HG03196 (cell line): ENCODE measurements around the gene MIA2.
"Not testable (repeated sequence)": the region's sequence is repeated elsewhere in the genome, so short reads cannot be mapped to it uniquely, and the experiment has no call there.

ENCODE experiments used
- ATAC-seq: cut with Tn5 transposase; IDR thresholded peaks from one replicate; pipeline ENCODE4 v1.9.1; 2021; ENCODE audit not compliant: unreplicated experiment

The MIA2 gene

DNA sequence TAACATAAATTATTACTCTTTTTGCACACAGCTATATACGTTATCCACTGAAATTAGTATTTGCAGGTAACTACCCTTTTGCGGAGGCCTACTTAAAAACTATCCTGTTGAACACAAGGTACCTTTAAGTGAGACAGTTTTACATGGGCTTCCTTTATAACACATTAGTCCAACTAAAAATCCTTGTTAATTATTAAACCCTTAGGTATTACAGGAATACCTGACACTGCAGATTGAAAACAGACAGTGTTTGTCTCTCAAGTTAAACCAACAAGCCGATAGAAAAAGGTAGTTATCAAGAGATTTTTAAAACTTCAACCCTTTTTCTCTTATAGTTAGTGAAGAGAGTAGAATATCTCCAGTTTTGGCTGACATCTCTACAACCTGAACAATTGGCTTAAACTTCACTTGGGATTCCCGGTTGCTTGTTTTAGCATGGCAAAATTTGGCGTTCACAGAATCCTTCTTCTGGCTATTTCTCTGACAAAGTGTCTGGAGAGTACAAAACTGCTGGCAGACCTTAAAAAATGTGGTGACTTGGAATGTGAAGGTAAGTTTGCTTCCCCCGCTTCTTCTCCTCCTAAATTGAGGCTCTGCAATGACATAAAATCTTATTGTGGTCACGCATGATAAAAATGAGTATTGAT is at the start of gene MIA2:
MIA2 (plus strand) TSS at position 236 of the 647 bp plus-strand sequence; CDS start at position 436, 200 bp downstream.
- no peak for ATAC-seq

- no peak for ATAC-seq
These were observed 49.0 kb upstream of the MIA2 start for GRCh38 chr14:39184628-39185255.

DNA sequence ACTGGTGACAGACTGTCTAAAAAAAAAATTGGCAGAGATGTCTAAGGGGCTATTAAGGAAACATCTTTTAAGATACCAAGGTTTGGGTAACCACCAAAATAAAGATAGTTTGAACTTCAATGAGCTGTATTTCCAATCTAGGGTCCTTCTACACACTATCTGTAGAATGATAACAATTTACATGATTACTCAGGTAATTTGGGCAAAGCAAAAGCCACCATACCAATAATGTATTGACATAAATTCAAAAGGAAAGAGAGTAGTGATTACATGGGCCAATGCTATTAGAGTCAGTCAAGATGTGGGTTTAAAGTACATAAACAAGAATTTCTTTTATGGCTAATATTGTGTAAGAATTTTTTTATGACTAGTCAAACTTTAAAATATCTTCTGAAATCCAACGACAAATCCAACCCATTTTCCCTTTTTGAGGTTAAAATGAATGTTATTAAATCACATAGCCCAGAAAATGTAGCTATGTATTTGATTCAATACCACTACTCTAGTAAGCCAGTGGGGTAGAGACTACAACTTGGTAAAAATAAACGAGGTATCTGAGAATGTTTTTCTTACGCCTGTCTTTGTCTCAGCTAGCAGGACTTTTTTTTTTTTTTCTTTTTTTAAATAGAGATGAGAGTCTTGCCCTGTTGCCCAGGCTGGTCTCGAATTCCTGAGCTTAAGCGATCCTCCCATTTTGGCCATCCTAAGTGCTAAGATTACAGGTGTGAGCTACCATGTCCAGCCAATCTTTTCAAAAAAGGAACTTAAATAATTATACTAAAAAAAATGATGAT is 48.3 kb upstream of the MIA2 start:
- ATAC-seq = no peak

DNA sequence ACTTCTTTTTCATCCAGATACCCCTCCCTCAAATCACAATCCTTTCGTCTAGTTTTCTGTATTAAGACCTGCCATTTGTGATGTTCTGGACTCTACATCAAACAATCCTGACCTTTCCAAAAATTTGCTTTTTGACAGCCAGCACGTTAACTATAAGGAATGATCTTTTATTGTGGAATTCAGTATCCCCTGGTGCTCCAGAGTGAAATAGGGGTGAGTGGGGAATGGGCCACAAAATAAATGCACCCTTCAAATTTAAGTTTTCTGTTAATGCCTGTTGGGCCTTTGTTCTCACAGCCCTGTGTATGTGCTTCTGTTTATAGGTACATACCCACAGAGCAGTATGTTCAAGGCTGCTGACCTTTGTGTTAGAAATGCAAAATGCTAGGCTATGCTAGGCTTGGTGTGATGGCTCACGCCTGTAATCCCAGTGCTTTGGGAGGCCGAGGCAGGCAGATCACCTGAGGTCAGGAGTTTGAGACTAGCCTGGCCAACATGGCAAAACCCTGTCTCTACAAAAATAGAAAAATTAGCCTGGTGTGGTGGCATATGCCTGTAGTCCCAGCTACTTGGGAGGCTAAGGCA is 46.7 kb upstream of the MIA2 start:
- no peak for ATAC-seq

DNA sequence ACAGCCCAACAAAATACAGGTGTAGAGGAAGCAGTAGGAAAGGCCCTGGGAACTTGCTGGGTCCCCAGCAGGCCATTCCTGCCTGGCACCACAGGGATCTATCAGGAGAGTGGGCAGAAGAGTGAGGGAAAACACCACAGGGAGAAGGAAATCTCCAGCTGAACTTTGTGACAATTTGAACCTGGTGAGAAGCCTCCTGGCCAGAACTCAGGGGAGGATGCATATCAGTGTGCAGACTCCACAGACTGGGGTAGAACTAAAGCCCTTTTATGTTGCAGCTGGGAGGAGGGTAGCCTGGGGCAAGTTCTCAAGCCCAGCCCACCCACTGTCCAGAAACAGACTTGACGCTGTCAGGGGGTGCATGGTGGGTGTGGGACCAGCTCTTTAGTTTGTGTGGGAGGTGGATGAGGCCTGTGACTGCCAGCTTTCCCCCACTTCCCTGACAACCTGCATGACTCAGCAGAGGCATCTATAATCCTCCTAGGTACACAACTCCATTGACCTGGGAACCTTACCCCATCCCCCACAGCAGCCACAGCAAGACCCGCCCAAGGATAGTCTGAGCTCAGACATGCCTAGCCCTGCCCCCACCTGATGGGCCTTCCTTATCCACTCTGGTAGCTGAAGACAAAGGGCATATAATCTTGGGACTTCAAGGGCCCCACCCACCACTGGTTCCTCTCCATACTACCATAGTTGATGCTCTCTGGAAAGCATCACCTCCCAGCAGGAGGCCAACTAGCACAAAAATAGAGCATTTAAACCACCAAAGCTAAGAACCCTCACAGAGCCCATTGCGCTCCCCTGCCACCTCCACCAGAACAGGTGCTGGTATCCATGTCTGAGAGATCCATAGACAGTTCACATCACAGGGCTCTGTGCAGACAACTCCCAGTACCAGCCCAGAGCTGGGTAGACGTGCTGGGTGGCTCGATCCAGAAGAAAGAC is 29.8 kb upstream of the MIA2 start:
- no peak for ATAC-seq

GRCh38 chr14:39207430-39207829 is 26.3 kb upstream of the MIA2 start:
- not testable (repeated sequence) for ATAC-seq

- ATAC-seq = no peak
These were observed 22.5 kb upstream of the MIA2 start for GRCh38 chr14:39211109-39211741.

- ATAC-seq = no peak
These were observed 21.7 kb upstream of the MIA2 start for GRCh38 chr14:39212034-39212433.

DNA sequence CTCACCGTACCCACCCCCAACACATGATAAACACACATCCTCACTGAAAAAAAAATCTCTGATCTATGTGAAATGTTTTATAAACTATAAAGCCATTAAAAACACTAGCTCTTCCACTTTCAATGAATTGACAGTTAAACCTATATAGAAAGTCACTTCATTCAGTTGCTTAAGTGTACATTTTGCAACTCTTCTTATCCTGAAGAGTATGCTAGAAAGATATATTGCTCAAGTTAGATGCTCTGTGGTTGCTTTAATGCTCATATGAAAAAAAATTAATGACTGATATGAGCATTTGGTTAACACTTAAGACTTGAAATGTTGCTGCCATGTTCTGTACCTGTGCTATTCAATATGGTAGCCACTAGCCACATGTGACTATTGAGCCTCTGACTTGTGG is 21.0 kb upstream of the MIA2 start:
- ATAC-seq = no peak

DNA sequence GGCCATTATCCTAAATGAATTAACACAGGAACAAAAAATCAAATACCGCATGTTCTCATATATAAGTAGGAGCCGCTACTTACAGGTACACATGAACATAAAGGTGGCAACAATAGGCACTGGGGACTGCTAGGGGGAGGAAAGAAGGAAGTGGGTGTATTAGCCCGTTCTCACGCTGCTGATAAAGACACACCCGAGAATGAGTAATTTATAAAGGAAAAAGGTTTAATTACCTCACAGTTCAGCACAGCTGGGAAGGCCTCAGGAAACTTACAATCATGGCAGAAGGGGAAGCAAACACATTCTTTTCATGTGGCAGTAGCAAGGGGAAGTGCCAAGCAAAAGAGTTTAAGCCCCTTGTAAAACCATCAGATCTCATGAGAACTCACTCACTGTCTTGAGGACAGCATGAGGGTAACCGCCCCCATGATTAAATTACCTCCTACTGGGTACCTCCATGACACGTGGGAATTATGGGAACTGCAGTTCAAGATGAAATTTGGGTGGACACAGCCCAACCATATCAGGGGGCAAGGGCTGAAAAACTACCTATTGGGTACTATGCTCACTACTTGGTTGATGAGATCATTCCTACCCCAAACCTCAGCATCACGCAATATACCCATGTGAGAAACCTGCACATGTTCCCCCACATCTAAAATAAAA is 16.4 kb upstream of the MIA2 start:
- no peak for ATAC-seq

GRCh38 chr14:39218171-39218769 is 15.4 kb upstream of the MIA2 start:
- ATAC-seq = no peak

GRCh38 chr14:39219075-39219499 is 14.6 kb upstream of the MIA2 start:
- no peak for ATAC-seq

- ATAC-seq = not testable (repeated sequence)
These were observed 13.2 kb upstream of the MIA2 start for GRCh38 chr14:39220473-39220872.

DNA sequence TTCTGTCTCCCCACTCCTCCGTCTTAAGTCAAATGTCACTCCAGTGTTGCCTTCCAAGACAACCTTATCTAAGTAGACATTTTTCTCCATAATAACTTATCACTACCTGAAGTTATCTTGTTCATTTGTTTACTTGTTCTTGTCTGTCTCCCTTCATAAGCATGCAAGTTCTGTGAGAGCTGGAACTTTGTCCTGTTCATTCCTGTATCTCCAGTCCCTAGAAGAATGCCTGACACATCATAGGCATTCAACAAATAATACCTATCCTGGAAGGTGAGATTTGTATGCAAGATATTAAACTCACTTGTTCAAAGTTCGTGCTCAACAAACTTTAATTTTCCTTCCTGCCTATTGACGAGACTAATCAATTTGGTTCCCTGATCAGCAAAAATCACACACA is 5.7 kb upstream of the MIA2 start:
- ATAC-seq = no peak

GRCh38 chr14:39228509-39229221 is 5.0 kb upstream of the MIA2 start:
- ATAC-seq = no peak

- peak; percentile 80 for ATAC-seq
These were observed 4.5 kb upstream of the MIA2 start for GRCh38 chr14:39229222-39229543.

GRCh38 chr14:39229601-39230110 is 4.1 kb upstream of the MIA2 start:
- no peak for ATAC-seq

- no peak for ATAC-seq
These were observed 3.2 kb upstream of the MIA2 start for GRCh38 chr14:39230416-39231035.
